SU-DHL-6 (cell line): ENCODE measurements around the gene MAX.

Experiments used
- CTCF ChIP-seq: fragments of 200-600 bp; sonication (generic); IDR thresholded peaks from one replicate; pipeline ENCODE4 v1.5.1; 2017; ENCODE audit warnings: antibody characterized with exemption, mild to moderate bottlenecking, low read length, moderate library complexity; ENCODE audit not compliant: insufficient read depth, poor library complexity, severe bottlenecking
- EZH2phosphoT487 ChIP-seq: fragments of 200-600 bp; sonication (generic), shearing (Covaris generic); conservative IDR thresholded peaks from 2 replicates; pipeline ENCODE4 v1.6.1; 2018; ENCODE audit warnings: mild to moderate bottlenecking, antibody characterized with exemption, low read length, moderate library complexity, mixed read lengths

- TF ChIP-seq CTCF (no peak), EZH2phosphoT487 (no peak)
Measured at GRCh38 chr14:65079201-65079600, 23.1 kb downstream of the MAX start.
